HepG2 (cell line): ENCODE data around the gene SP5. TPM values are rescaled to one million over a fixed set of nuclear protein-coding genes. Genes with fewer than 3 reads are reported as not detected.

ENCODE experiments used
- CSRNP2 ChIP-seq: sonication (generic); formaldehyde crosslinking; conservative IDR thresholded peaks from 2 replicates; pipeline ENCODE4 v1.8.0; 2022; ENCODE audit warnings: low read depth, missing genetic modification reagents
- DDIT3 ChIP-seq: sonication (generic); formaldehyde crosslinking; IDR thresholded peaks from 2 replicates; pipeline ENCODE4 v1.4.0; 2020; ENCODE audit warnings: mild to moderate bottlenecking, missing genetic modification reagents
- KLF16 ChIP-seq, 2 experiments: sonication (generic) in 1 of 2; formaldehyde crosslinking in 1 of 2; IDR thresholded peaks; 2 replicates each; pipeline versions ENCODE4 v1.6.1 to v1.8.0; 2016 to 2023; ENCODE audit warnings: missing genetic modification reagents in 2 of 2, missing compliant biosample characterization in 1 of 2
- NPAS2 ChIP-seq: sonication (generic); formaldehyde crosslinking; IDR thresholded peaks from 2 replicates; pipeline ENCODE4 v1.8.0; 2022; ENCODE audit warnings: mild to moderate bottlenecking, missing genetic modification reagents, borderline replicate concordance
- NR0B2 ChIP-seq: sonication (generic); formaldehyde crosslinking; IDR thresholded peaks from 2 replicates; pipeline ENCODE4 v1.4.0; 2020; ENCODE audit warnings: mild to moderate bottlenecking, missing genetic modification reagents
- PAF1 ChIP-seq: IDR thresholded peaks from 2 replicates; pipeline ENCODE4 v1.6.1; 2016; ENCODE audit warnings: missing genetic modification reagents, missing compliant biosample characterization
- PHF5A ChIP-seq: IDR thresholded peaks from one replicate; pipeline ENCODE4 v1.6.1; 2018; ENCODE audit warnings: low read depth, missing genetic modification reagents; ENCODE audit not compliant: unreplicated experiment
- POLR2G ChIP-seq: fragments of 200-400 bp; formaldehyde crosslinking; IDR thresholded peaks from 2 replicates; pipeline ENCODE4 v1.6.1; 2018; ENCODE audit warnings: mild to moderate bottlenecking, low read depth, low read length, moderate library complexity
- RXRA ChIP-seq: sonication (generic); formaldehyde crosslinking; IDR thresholded peaks from 2 replicates; pipeline ENCODE4 v1.5.1; 2020; ENCODE audit warnings: missing genetic modification reagents
- SMAD3 ChIP-seq: sonication (generic); formaldehyde crosslinking; IDR thresholded peaks from 2 replicates; pipeline ENCODE4 v1.4.0; 2020; ENCODE audit warnings: missing genetic modification reagents
- SNAI1 ChIP-seq: sonication (generic); formaldehyde crosslinking; IDR thresholded peaks from 2 replicates; pipeline ENCODE4 v1.5.0; 2020; ENCODE audit warnings: mild to moderate bottlenecking, missing genetic modification reagents, borderline replicate concordance
- TAF1 ChIP-seq: sonication (generic); formaldehyde crosslinking; IDR thresholded peaks from 2 replicates; pipeline ENCODE4 v1.4.0; 2020; ENCODE audit warnings: missing genetic modification reagents
- TCF7L2 ChIP-seq: IDR thresholded peaks from 2 replicates; pipeline ENCODE4 v1.6.1; 2011; ENCODE audit warnings: mild to moderate bottlenecking, low read depth, low read length, moderate library complexity
- TP53 ChIP-seq: sonication (generic); formaldehyde crosslinking; conservative IDR thresholded peaks from 2 replicates; pipeline ENCODE4 v1.4.0; 2020; ENCODE audit warnings: missing genetic modification reagents
- TRIM24 ChIP-seq: sonication (generic); formaldehyde crosslinking; IDR thresholded peaks from 2 replicates; pipeline ENCODE4 v1.8.0; 2022; ENCODE audit warnings: mild to moderate bottlenecking, missing genetic modification reagents
- ZNF280B ChIP-seq: sonication (generic); formaldehyde crosslinking; IDR thresholded peaks from 2 replicates; pipeline ENCODE4 v1.5.0; 2020; ENCODE audit warnings: missing genetic modification reagents, mild to moderate bottlenecking, borderline replicate concordance
- ZNF543 ChIP-seq: sonication (generic); formaldehyde crosslinking; IDR thresholded peaks from 2 replicates; pipeline ENCODE4 v1.4.0; 2020; ENCODE audit warnings: mild to moderate bottlenecking, missing genetic modification reagents
- ZNF563 ChIP-seq: sonication (generic); formaldehyde crosslinking; IDR thresholded peaks from 2 replicates; pipeline ENCODE4 v1.8.0; 2022; ENCODE audit warnings: mild to moderate bottlenecking, moderate library complexity, missing genetic modification reagents
- ZNF619 ChIP-seq: sonication (generic); formaldehyde crosslinking; IDR thresholded peaks from 2 replicates; pipeline ENCODE4 v1.4.0; 2020; ENCODE audit warnings: mild to moderate bottlenecking, missing genetic modification reagents
- polyA plus RNA-seq, 8 experiments: library from polyadenylated mRNA; depleted of rRNA in 3 of 8; stranded (reverse) in 7 of 8; unstranded in 1 of 8; fragments of >200 nt; fragmentation: Illumina TruSeq in 4 of 8; extraction: Trizol in 4 of 8; gene quantifications; 2 replicates each; pipeline versions ENCODE4 v1.2.1 to v1.2.3, GENCODE V29; 2011 to 2016; ENCODE audit warnings: low read depth in 4 of 8, missing spikeins in 1 of 8, mixed read lengths in 1 of 8; ENCODE audit not compliant: insufficient read depth in 1 of 8
- total RNA-seq, 5 experiments: library from RNA; depleted of rRNA; stranded (reverse); fragments of >200 nt; fragmentation: Illumina TruSeq; extraction: Trizol; gene quantifications; 2 replicates each; pipeline ENCODE4 v1.2.3, GENCODE V29; 2016; ENCODE audit warnings: low read depth in 1 of 5
- TF ChIP-seq, protein P1 (sequence below): IDR thresholded peaks from 2 replicates; pipeline ENCODE4 v1.6.1; 2016; ENCODE audit warnings: mild to moderate bottlenecking
- TF ChIP-seq, protein P2 (sequence below): IDR thresholded peaks from 2 replicates; pipeline ENCODE4 v1.6.1; 2016; ENCODE audit warnings: low read depth, control low read depth
- TF ChIP-seq, protein P3 (sequence below): sonication (generic); IDR thresholded peaks from 2 replicates; pipeline ENCODE4 v1.6.1; 2016; ENCODE audit warnings: low read depth, borderline replicate concordance

Gene SP5
- total and polyA plus RNA-seq, 2 of the 13 experiments (the other 11 are each of a cell fraction or from before 2014, with no cell fraction given) = 50.8 to 119 TPM

DNA sequence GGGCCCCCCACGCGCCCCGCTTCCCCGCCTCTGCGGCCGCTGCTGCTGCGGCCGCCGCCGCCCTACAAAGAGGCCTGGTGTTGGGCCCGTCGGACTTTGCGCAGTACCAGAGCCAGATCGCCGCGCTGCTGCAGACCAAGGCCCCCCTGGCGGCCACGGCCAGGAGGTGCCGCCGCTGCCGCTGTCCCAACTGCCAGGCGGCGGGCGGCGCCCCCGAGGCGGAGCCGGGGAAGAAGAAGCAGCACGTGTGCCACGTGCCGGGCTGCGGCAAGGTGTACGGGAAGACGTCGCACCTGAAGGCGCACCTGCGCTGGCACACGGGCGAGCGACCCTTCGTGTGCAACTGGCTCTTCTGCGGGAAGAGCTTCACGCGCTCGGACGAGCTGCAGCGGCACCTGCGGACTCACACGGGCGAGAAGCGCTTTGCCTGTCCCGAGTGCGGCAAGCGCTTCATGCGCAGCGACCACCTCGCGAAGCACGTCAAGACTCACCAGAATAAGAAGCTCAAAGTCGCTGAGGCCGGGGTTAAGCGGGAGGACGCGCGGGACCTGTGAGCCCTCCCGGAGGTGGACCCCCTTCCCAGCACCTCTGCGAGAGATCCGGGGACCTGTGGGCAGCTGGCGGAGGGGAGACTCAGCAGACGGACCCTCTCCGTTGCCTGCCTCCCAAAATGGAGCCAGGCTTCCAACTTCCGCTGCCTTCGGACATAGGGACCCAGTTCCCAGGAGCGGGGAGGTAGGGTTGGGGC lies 1.9 kb downstream of the SP5 start (continued):
- TF ChIP-seq TCF7L2 (no peak), SNAI1 (no peak), ZNF280B (CRISPR knock-in tag) (peak; percentile 83; the same call in 1 of the 2 replicates), ZNF543 (CRISPR knock-in tag) (peak; percentile 93), TAF1 (peak; percentile 80), KLF16 (CRISPR knock-in tag; IDR thresholded peaks at IDR 0.05) (peak in 1 of 2 experiments; percentile 89; a peak in 2 of 4 replicates), RXRA (CRISPR knock-in tag) (no peak), TP53 (CRISPR knock-in tag) (peak; percentile 81), PAF1 (CRISPR knock-in tag) (peak; percentile 96), SMAD3 (CRISPR knock-in tag) (peak; percentile 61; the same call in 1 of the 2 replicates), NPAS2 (CRISPR knock-in tag) (no peak; the same call in 1 of the 2 replicates), ZNF563 (peak; percentile 96), PHF5A (peak; percentile 29), TRIM24 (no peak), CSRNP2 (0 out of 2 replicates have a peak, but pooled peaks have one; percentile 67), NR0B2 (CRISPR knock-in tag) (peak; percentile 94), POLR2G (peak; percentile 72), DDIT3 (CRISPR knock-in tag) (no peak), ZNF619 (CRISPR knock-in tag) (peak; percentile 88; the same call in 1 of the 2 replicates)
- TF ChIP-seq, protein P1, sequence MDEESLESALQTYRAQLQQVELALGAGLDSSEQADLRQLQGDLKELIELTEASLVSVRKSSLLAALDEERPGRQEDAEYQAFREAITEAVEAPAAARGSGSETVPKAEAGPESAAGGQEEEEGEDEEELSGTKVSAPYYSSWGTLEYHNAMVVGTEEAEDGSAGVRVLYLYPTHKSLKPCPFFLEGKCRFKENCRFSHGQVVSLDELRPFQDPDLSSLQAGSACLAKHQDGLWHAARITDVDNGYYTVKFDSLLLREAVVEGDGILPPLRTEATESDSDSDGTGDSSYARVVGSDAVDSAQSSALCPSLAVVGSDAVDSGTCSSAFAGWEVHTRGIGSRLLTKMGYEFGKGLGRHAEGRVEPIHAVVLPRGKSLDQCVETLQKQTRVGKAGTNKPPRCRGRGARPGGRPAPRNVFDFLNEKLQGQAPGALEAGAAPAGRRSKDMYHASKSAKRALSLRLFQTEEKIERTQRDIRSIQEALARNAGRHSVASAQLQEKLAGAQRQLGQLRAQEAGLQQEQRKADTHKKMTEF = peak; percentile 91
- TF ChIP-seq, protein P2, sequence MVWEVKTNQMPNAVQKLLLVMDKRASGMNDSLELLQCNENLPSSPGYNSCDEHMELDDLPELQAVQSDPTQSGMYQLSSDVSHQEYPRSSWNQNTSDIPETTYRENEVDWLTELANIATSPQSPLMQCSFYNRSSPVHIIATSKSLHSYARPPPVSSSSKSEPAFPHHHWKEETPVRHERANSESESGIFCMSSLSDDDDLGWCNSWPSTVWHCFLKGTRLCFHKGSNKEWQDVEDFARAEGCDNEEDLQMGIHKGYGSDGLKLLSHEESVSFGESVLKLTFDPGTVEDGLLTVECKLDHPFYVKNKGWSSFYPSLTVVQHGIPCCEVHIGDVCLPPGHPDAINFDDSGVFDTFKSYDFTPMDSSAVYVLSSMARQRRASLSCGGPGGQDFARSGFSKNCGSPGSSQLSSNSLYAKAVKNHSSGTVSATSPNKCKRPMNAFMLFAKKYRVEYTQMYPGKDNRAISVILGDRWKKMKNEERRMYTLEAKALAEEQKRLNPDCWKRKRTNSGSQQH (CRISPR knock-in tag) = peak; percentile 70; the same call in 1 of the 2 replicates
- TF ChIP-seq, protein P3, sequence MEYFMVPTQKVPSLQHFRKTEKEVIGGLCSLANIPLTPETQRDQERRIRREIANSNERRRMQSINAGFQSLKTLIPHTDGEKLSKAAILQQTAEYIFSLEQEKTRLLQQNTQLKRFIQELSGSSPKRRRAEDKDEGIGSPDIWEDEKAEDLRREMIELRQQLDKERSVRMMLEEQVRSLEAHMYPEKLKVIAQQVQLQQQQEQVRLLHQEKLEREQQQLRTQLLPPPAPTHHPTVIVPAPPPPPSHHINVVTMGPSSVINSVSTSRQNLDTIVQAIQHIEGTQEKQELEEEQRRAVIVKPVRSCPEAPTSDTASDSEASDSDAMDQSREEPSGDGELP = no peak; the same call in 1 of the 2 replicates
